Left ventricle myocardium inferior (tissue), 1 donor: ENCODE measurements around the gene ZNF606. TPM values are rescaled to one million over a fixed set of nuclear protein-coding genes. Genes with fewer than 3 reads are reported as not detected.
A peak's percentile ranks its signal among the peaks of the same experiment; 100 is the strongest.

Source experiments
- DNase-seq: peaks from one replicate; pipeline ENCODE4 v3.0.0-alpha.2; 2020
- H3K27ac ChIP-seq: fragments of 200-600 bp; replicated peaks from 2 replicates; pipeline ENCODE4 v1.8.0; 2021
- H3K27me3 ChIP-seq: fragments of 200-600 bp; 2 replicates; pipeline ENCODE4 v1.8.0; 2021; ENCODE audit warnings: low read depth
- H3K36me3 ChIP-seq: fragments of 200-600 bp; 2 replicates; pipeline ENCODE4 v1.8.0; 2021
- H3K4me1 ChIP-seq: fragments of 200-600 bp; 2 replicates; pipeline ENCODE4 v1.8.0; 2021
- H3K4me3 ChIP-seq: fragments of 200-600 bp; 2 replicates; pipeline ENCODE4 v1.8.0; 2021; ENCODE audit warnings: mild to moderate bottlenecking, moderate library complexity
- H3K9me3 ChIP-seq: fragments of 200-600 bp; replicated peaks from 2 replicates; pipeline ENCODE4 v1.8.0; 2021
- CTCF ChIP-seq: fragments of 200-600 bp; IDR thresholded peaks from 2 replicates; pipeline ENCODE4 v1.8.0; 2021; ENCODE audit warnings: antibody characterized with exemption, mild to moderate bottlenecking, borderline replicate concordance
- intact Hi-C: fragments of 100-400 bp; cut with micrococcal nuclease; formaldehyde crosslinking; loops from one replicate; pipeline ENCODE4 v1.11.0; 2022
- total RNA-seq: library from RNA; stranded (reverse); fragmentation: NEBNext Ultra II Directional; extraction: Animal tissue kit (Norgen Biotek cat#: 25700); gene quantifications from one replicate; pipeline ENCODE4 v1.2.1, GENCODE V29; 2021
- donor health status: DM: no; HTN: yes; CAD: no; lungs with severe emphysema.

The ZNF606 gene
- total RNA-seq, 1 donor from 2014 or later, result 13.7 TPM

GRCh38 chr19:58000677-58001076 lies 1.9 kb downstream of the ZNF606 start:
- Histone ChIP-seq H3K4me3 (peak overlapping the region; percentile 93), H3K9me3 (peaks cover 69% of the 10 kb centered on the region), H3K27me3 (no peaks in the 10 kb centered on the region), H3K27ac (no peak overlapping the region), H3K36me3 (peaks cover 78% of the 10 kb centered on the region), H3K4me1 (peaks cover 48% of the 10 kb centered on the region)
- intact Hi-C loops, result no loop called here
- DNase-seq, result no peak
- no peak for TF ChIP-seq CTCF

- no peak for TF ChIP-seq CTCF
- intact Hi-C loops, result no loop called here
- Histone ChIP-seq H3K27ac (no peak overlapping the region), H3K4me3 (no peak overlapping the region), H3K27me3 (no peaks in the 10 kb centered on the region), H3K36me3 (peaks cover 99% of the 10 kb centered on the region), H3K4me1 (no peaks in the 10 kb centered on the region), H3K9me3 (peaks cover 99% of the 10 kb centered on the region)
- DNase-seq, result no peak
Observed at GRCh38 chr19:57992841-57993240, 9.8 kb downstream of the ZNF606 start.

- no peak for TF ChIP-seq CTCF
- H3K9me3 ChIP-seq, result peaks cover 100% of the 10 kb centered on the region
Observed at GRCh38 chr19:57978586-57979289, 23.9 kb downstream of the ZNF606 start.

GRCh38 chr19:57974434-57974833 lies 28.2 kb downstream of the ZNF606 start, which contains the start of gene C19orf18:
Gene C19orf18 (minus strand): TSS chr19:57974534. CDS start chr19:57974432, 102 bp downstream.
- TF ChIP-seq CTCF, result no peak
- intact Hi-C loops, result no loop called here
- no peaks in the 10 kb centered on the region for H3K27me3 ChIP-seq
- peaks cover 100% of the 10 kb centered on the region for H3K36me3 ChIP-seq
- H3K4me3 ChIP-seq, result no peak within 1 kb of the TSS
- H3K4me1 ChIP-seq, result no peaks in the 10 kb centered on the region
- peaks cover 100% of the 10 kb centered on the region for H3K9me3 ChIP-seq
- no peak within 1 kb of the TSS for H3K27ac ChIP-seq
- no peak for DNase-seq

More at GRCh38 chr19:57978586-57979289, 23.9 kb downstream of the ZNF606 start:
- intact Hi-C loops, result no loop called here
- Histone ChIP-seq H3K36me3 (peaks cover 100% of the 10 kb centered on the region), H3K4me1 (no peaks in the 10 kb centered on the region), H3K4me3 (no peak overlapping the region), H3K27me3 (no peaks in the 10 kb centered on the region), H3K27ac (no peak overlapping the region)
- DNase-seq, result no peak

- H3K4me1 ChIP-seq, result no peaks in the 10 kb centered on the region
- TF ChIP-seq CTCF, result no peak
- no peak overlapping the region for H3K27ac ChIP-seq
- H3K36me3 ChIP-seq, result peaks cover 98% of the 10 kb centered on the region
- no peak for DNase-seq
- H3K27me3 ChIP-seq, result no peaks in the 10 kb centered on the region
- peaks cover 100% of the 10 kb centered on the region for H3K9me3 ChIP-seq
- intact Hi-C loops, result no loop called here
- no peak overlapping the region for H3K4me3 ChIP-seq
Observed at GRCh38 chr19:57964761-57965160, 37.9 kb downstream of the ZNF606 start.
